Activated CD8-positive, alpha-beta memory T cell treated with anti-CD3 and anti-CD28 coated beads, Interleukin-2, amount 50 U/mL, for 4 hours (primary cell): ENCODE measurements around the gene NCBP2.

ENCODE experiments used
- DNase-seq: peaks from one replicate; pipeline ENCODE4 v3.0.0-alpha.2; 2020

Gene NCBP2

DNA sequence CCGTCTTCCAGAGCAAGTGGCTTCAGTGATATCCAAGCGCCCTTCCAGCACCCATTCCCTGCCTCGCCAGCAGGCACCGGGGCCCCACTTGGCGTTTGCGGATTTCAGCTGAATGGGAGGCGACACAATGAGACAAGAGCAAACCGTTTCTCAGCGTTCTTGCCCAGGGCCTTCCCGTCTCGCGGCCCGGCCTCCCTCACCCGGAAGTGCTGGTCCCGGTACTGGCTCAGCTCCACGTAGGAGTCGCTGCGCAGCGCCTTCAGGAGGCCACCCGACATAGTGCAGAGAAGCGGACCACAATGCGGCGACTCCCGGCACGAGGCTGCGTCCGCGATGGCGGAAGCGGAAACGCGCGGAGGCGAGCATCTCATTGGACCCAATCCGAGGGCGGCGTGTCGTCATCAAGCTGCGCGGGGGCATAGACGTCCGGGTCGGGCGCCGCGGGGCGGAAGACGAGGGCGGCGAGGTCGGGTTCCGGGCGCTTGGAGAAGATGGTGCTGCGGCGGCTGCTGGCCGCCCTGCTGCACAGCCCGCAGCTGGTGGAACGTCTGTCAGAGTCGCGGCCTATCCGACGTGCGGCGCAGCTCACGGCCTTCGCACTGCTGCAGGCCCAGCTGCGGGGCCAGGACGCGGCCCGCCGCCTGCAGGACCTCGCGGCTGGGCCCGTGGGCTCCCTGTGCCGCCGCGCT, at the start of gene NCBP2:
Gene NCBP2, minus strand, starts transcription at position 303 of the 689 bp plus-strand sequence. Its CDS starts 25 bp downstream, at position 278.
- DNase-seq: peak; percentile 100

DNA sequence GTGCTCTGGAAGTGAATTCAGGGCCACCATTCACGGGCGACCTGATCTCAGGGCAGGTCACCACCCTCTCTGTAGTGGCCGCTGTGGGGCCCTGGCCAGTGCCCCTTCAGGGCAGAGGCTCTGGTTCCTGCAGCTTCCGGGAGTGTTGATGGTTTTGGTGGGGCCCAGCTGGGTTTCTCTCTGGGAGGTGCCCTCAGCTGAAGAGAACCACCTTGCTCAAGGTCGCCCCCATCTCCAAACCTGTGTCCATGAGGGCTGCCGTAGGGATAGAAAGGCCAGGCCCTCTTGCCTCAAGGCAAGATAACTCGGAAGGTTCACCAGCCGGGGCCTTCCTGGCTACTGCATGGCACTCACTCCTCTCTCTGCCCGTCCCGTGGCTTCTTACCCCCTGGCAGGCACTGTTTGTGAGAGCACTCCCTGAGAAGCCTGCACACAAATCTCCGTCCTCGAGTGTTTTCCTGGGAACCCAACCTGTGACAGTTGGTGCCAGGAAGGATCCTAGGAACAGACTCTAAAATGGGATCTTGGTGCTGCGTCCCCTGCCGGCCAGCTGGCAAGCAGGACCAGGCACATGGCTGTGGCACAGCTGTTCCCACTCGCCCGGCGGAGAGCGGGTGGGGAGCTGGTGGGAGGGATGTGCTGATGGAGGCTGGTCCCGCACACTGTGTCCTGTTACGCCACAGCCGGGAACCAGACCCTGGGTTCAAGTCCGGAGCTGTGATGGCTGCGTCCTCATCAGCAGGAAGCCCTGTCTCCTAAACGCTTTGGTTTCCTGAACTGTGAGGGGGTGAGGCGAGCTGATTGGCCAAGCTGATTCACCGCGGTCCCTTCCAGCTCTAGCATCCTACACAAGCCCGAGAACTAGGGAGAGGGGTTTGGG, 49.5 kb upstream of the NCBP2 start:
- DNase-seq: no peak

GRCh38 chr3:196990601-196991007, 48.3 kb upstream of the NCBP2 start:
- DNase-seq: no peak

DNA sequence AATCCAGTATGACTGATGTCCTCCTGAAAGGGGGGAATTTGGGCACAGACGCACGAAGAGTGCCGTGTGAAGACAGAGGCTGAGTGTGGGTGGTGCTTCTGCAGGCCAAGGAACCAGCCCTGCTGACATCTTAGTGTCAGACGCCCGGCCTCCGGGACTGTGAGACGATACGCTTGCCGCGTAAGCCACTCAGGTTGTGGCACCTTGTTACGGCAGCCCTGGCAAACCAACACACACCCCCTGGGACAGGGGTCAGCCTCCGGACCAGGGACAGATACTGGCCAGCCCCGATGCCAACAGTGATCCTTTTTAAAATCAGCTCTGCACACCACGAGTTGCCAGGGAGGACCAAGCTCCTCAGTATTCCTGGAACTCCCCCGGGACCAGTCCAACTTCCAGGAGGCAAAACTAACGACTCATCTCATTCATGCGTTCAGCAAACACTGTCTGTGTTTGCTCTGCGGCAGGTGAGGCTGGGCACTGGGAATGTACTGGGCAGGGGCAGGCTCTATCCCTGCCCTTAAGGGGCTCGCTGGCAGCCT, 47.5 kb upstream of the NCBP2 start:
- no peak for DNase-seq

DNA sequence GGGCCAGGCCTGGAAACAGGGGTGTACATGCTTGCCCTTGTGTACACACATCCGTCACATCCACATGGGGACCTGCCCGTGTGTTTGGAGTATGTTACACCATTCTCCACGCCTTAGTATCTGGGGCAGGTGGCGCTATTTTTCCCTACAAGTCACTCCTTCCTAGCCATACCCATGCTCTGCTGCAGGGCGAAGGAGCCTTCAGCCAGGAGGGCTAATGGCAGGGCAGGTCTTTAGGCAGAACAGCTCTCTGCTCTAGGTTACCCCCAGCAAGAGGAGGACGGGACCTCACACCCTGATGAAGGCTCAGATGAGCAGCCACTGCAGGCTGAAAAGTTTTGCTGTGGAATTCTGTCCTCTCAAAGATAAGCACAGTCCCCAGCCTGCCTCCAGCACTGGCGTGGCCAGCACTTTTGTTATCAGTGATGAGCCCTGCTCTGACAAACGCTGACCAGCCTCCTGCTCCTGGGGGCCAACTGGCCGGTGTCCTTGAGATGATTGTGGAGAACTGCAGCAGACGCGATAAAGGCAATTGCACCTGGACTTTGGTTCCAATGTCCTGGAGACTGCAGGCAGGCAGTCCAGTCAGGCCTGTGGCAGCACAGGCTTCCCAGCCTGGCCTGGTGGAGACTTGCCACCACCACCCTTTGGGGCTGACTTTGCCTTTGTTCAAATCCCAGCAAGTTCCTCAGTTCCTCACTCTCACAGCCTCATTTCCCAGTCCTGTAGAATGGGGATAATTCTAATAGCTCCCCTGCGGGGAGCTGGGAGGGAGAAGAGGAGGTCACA, 46.1 kb upstream of the NCBP2 start:
- DNase-seq: no peak

DNA sequence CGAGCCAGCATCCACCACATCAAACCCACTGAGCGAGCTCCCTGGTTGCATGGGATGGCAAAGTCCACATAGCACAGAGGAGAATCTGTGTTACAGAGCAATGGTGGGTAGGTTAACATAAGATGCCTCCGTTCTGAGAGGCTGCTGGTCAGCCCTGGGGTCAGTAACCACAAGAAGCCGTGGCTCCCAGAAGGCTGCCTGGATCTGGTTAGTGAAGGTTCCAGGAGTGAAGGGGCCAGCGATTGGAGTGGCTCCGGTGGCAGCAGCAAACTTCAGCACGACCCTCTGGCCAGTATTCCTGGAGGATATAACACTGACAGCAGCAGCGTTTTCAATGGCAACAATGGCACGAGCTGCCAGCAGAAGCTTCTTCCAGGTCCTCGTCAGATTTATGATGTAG, 44.7 kb upstream of the NCBP2 start:
- DNase-seq: no peak

GRCh38 chr3:196985954-196986885, 43.9 kb upstream of the NCBP2 start:
- DNase-seq: no peak

GRCh38 chr3:196985298-196985697, 43.0 kb upstream of the NCBP2 start:
- DNase-seq: no peak

DNA sequence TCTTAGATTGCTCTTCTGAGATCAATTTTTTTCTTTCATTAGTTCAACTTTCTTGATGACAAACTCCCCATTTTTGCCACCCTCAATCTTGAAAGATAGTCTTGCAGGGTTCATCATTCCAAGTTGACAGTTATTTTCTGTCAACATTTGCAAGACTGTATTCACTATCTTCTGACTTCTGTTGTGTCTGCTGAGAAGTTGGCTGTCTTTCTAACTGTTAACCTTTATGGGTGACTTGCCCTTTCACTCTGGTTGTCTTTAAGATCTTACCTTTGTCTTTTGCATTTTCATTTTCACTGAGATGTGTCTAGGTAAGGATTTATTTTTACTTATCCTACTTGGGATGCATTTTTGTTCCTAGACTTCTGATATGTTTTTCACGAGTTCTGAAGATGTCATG, 40.9 kb upstream of the NCBP2 start:
- DNase-seq: no peak

DNA sequence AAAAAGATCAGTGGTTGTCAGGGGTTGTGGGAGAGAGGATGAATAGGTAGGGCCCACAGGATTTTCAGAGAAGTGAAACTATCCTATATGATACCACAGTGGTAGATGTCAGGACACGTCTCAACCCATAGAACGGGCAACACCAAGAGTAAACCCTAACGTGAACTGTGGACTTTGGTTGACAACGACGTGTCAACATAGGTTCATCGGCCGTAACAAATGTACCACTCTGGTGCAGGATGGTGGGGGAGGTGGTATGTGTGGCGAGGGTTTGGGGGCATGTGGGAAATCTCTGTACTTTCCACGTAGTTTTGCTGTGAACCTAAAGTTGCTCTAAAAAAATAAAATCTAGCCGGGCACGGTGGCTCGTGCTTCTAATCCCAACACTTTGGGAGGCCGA, 39.3 kb upstream of the NCBP2 start:
- no peak for DNase-seq

GRCh38 chr3:196979545-196979944, 37.2 kb upstream of the NCBP2 start:
- no peak for DNase-seq

DNA sequence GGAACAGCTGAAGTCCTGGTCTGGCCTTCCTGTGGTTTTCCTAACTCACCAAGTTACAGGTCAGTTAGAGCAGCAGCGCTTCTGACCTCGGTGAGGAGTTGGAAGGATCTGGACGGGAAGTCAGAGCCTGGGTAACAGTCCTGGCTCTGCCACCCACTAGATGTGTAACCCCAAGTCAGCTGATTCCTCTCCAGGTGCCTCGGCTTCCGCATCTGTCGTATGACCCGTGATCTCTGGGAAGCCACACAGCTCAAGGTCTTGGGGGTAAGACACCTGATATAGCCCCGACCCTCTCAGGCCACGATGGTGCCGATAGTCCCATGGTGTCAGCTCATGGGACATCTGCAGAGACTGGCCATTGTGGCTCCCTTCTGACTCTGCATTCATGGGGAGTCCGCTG, 34.6 kb upstream of the NCBP2 start:
- DNase-seq: no peak

DNA sequence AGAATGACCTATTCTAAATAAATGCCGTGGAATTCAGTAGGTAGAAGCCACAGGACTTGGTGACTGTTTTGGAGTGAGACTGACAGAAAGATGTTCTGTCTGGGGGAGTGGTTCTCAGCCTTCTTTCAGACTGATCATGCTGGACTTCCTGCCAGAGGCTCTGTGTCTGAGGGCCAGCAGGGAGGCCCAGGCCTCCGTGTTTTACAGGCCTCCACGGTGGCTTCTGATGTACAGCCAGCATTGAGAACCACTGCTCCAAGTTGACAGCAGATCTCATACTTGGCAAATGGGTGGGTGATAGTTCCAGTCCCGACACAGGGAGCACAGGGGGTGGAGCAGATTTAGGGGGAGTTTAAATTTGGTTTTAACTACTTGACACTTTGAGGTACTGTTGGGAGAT, 33.0 kb upstream of the NCBP2 start:
- DNase-seq: no peak

GRCh38 chr3:196974661-196975060, 32.3 kb upstream of the NCBP2 start:
- no peak for DNase-seq

DNA sequence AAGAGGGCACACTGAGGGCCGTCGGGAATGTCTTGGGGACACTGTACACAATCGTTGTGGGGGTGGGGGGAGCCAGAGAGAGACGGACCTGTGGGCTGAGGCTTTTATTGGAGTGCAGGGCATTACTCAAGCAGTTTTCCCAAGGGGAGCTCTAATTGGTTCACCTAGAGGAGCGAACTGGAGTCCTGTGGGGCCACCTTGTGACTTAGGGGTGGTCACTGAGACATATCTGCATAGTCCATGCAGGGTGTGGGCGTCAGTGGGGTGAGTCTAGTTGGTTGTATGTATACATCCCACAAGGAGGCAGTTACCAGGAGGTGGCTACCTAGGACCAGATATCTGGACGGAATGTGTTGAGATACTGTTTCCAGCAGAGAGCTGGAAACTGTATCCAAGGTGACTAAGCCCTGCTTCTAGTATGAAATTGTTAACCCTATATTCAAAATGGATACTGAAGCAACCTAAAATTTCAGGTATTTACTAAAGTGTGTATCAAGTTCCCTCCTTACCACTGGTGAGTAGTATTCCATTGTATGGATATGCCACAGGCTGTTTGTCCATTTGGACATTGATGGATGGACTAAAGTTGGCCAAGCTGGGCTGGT, 28.9 kb upstream of the NCBP2 start:
- DNase-seq: no peak

DNA sequence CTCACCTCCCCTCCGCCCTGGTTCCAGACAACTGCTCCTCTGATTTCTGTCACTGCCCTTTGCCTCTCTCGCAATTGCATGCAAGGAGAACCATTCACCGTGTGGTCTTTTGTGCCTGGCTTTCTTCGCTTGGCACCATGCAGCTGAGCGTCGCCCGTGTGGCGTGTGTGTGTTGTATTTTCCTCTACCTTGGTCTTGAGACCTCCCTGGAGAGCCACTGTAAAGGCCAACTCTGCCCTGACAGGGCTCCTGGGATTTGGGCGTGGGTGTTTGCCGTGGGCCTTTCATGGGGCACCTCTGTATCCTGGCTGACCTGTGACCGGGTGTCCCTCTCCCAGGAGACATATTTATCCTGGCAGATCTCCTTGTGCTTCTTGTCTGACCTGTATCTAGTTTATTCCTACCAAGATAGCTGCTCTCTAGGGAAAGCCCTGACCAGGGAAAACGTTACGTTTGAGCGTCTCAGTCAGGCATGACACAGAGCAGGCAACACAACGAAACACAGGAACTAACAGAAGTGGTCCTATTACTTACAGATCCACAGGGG, 28.3 kb upstream of the NCBP2 start:
- no peak for DNase-seq

- peak; percentile 66 for DNase-seq
Observed at GRCh38 chr3:196969660-196970546, 27.6 kb upstream of the NCBP2 start.

DNA sequence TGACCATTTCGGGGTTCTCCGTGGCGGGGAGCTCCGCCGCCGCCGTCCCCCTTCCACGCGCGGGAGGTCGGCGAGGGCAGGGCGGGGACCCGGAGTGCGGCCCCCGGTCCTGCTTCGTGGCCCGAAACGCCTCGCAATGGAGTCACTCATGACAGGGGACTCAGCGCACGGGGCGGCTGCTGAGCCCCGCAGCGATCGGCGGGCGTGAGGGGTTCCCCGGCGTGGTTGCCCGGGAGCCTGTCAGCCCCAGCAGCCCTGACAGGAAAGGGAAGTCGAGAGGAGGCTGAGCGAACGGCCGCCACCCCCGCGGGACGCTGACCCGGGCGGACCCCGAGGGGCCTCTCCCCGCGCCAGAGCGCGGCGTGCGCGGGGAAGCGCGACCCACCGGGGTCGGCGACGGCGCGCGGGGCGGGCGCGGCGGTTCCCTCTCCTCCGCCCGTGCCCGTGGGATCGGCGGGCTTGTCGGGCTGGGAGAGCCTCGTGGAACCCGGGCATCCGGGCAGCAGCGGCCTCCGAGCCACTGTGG, 26.9 kb upstream of the NCBP2 start:
- DNase-seq: peak; percentile 34

DNA sequence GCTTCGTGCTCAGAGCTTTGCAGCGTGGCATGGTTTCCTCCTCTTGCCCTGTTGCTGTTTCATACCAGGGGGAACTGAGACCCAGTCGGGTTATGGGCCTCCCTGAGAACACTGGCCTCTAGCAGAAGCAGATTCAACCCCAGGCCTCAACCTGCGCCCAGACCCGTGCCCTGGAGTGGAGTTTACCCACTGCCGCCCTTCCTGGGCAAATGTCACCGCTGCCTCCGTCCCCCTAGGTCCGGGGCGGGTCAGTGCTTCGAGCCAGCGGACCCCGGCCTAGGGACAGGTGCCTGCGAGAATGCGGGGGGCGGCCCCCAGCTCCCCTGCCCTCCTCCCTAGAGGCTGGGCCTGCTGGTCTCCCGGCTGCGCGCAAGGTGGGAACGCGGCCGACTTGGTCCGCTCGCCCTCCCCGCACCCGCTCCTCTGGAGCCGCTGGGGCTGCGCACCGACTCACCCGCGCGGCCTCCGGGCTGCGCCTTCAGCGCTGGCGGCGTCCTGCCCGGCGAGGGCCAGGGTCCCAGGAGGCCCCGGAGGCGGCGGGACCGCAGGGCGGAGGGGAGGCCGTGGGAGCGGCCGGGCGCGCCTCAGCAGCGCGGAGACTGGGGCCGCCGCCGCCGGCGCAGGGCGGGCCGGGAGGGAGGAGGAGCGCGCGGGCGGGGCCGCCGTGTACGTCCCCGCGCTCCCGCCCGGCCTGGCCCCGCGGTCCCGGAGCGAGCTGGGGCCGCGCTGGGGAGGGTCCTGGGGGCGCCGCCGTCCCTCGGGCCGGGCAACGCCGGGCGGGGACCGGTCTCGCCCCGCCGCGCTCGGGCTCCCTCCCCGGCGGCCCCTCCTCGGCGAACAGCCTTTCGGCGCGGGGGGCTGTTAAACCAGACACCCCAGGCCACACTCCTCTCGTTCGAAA, 26.2 kb upstream of the NCBP2 start, which contains the start of gene PIGZ:
Gene PIGZ, minus strand, starts transcription at position 601 of the 901 bp plus-strand sequence. CDS start 16,802 bp downstream, outside the sequence.
- peak; percentile 42 for DNase-seq
